ENCODE results near the gene ADTRP. TPM values are rescaled to one million over a fixed set of nuclear protein-coding genes. Genes with fewer than 3 reads are reported as not detected.

ADTRP gene
- total and polyA plus RNA-seq, 9 donors, result 0.12 to 0.80 (median 0.34) TPM; not detected in 5

GRCh38 chr6:11767978-11768756 is 10.4 kb downstream of the ADTRP start:
- H3K36me3 ChIP-seq, result no peaks in the 10 kb centered on the region
- H3K4me1 ChIP-seq (ENCODE audit: insufficient read depth), result peaks cover 4% of the 10 kb centered on the region
- no peaks in the 10 kb centered on the region for H3K27me3 ChIP-seq
- intact Hi-C loops (cut with DNase I), result no loop called here
- no peak for DNase-seq
- 92 to 95% (median 93%) methylated on average over 7 of the region's 7 CpGs for WGBS, 3 donors
- H3K4me3 ChIP-seq, result no peak overlapping the region
- H3K9me3 ChIP-seq, result no peaks in the 10 kb centered on the region
- no peak overlapping the region for H3K27ac ChIP-seq
- TF ChIP-seq EP300 (IDR thresholded peaks at IDR 0.05) (no peak), CTCF (IDR thresholded peaks at IDR 0.05) (no peak), POLR2A (IDR thresholded peaks at IDR 0.05) (no peak)

GRCh38 chr6:11767458-11767857 is 11.1 kb downstream of the ADTRP start:
- Histone ChIP-seq H3K4me1 (ENCODE audit: insufficient read depth) (peaks cover 6% of the 10 kb centered on the region), H3K27ac (no peak overlapping the region), H3K9me3 (no peaks in the 10 kb centered on the region), H3K36me3 (no peaks in the 10 kb centered on the region), H3K27me3 (no peaks in the 10 kb centered on the region), H3K4me3 (no peak overlapping the region)
- intact Hi-C loops (cut with DNase I), result no loop called here
- whole genome bisulfite sequencing, 3 donors, result 92 to 98% (median 94%) methylated on average over 2 of the region's 2 CpGs
- TF ChIP-seq EP300 (IDR thresholded peaks at IDR 0.05) (no peak), CTCF (IDR thresholded peaks at IDR 0.05) (no peak), POLR2A (IDR thresholded peaks at IDR 0.05) (no peak)
- no peak for DNase-seq

GRCh38 chr6:11766589-11767450 is 11.8 kb downstream of the ADTRP start:
- DNase-seq, result no peak
- intact Hi-C loops (cut with DNase I), result no loop called here
- no peak overlapping the region for H3K27ac ChIP-seq
- peaks cover 6% of the 10 kb centered on the region for H3K4me1 ChIP-seq (ENCODE audit: insufficient read depth)
- no peaks in the 10 kb centered on the region for H3K27me3 ChIP-seq
- H3K36me3 ChIP-seq, result no peaks in the 10 kb centered on the region
- no peaks in the 10 kb centered on the region for H3K9me3 ChIP-seq
- H3K4me3 ChIP-seq, result no peak overlapping the region
- 52 to 57% (median 53%) methylated on average over 8 of the region's 8 CpGs for WGBS, 3 donors
- TF ChIP-seq CTCF (IDR thresholded peaks at IDR 0.05), result no peak
- no peak for TF ChIP-seq EP300 (IDR thresholded peaks at IDR 0.05)
- TF ChIP-seq POLR2A (IDR thresholded peaks at IDR 0.05), result no peak

- no peaks in the 10 kb centered on the region for H3K36me3 ChIP-seq
- H3K4me3 ChIP-seq, result no peak overlapping the region
- intact Hi-C loops (cut with DNase I), result no loop called here
- H3K27me3 ChIP-seq, result no peaks in the 10 kb centered on the region
- no peak for DNase-seq
- no peak overlapping the region for H3K27ac ChIP-seq
- no peaks in the 10 kb centered on the region for H3K9me3 ChIP-seq
- 14 to 31% (median 19%) methylated on average over 2 of the region's 2 CpGs for WGBS, 3 donors
- TF ChIP-seq EP300 (IDR thresholded peaks at IDR 0.05) (no peak), POLR2A (IDR thresholded peaks at IDR 0.05) (no peak), CTCF (IDR thresholded peaks at IDR 0.05) (no peak)
- H3K4me1 ChIP-seq (ENCODE audit: insufficient read depth), result peaks cover 6% of the 10 kb centered on the region
Measured at GRCh38 chr6:11766043-11766442, 12.6 kb downstream of the ADTRP start.

Measured in ovary (tissue), 9 donors.